HCT116 (cell line): ENCODE data around the gene ATXN7L1. TPM values are rescaled to one million over a fixed set of nuclear protein-coding genes. Genes with fewer than 3 reads are reported as not detected.

Experiments used
- ATAC-seq: fragments of 200-7000 bp; cut with Tn5 transposase; 2 replicates; pipeline ENCODE4 v1.9.1; 2020; ENCODE audit warnings: mild to moderate bottlenecking, moderate library complexity
- BruUV-seq: library from RNA; stranded (reverse); fragments of 400-500 nt; replicated peaks from 2 replicates; lab custom pipeline; 2021; lab: Mats Ljungman, UMichigan
- CTCF ChIA-PET: fragments of 300-600 bp; sonication (Branson Sonifier 250); formaldehyde crosslinking; loops from one replicate; lab custom pipeline; 2021; ENCODE audit warnings: antibody characterized with exemption; lab: Charles Lee
- POLR2A ChIA-PET: fragments of 300-600, 350-600 bp; sonication (Branson Sonifier 250); formaldehyde crosslinking; loops from one replicate; lab custom pipeline; 2021; ENCODE audit warnings: antibody characterized with exemption; lab: Charles Lee
- RAD21 ChIA-PET, 2 experiments: fragments of 300-600 bp; sonication (Branson Sonifier 250); formaldehyde crosslinking; loops; one replicate each; lab custom pipeline; 2023; ENCODE audit warnings: low total read pairs in 2 of 2; ENCODE audit not compliant: uncharacterized antibody in 2 of 2, unreplicated experiment in 2 of 2, low non-redundant PET in 1 of 2; lab: Charles Lee
- DNase-seq: peaks from one replicate; pipeline ENCODE4 v3.0.0-alpha.2; 2010; ENCODE audit warnings: low read depth, low spot score
- H2AFZ ChIP-seq: fragments of 200-600 bp; shearing (Covaris generic), sonication (generic); 2 replicates; pipeline ENCODE4 v1.6.1; 2017; ENCODE audit warnings: low read depth, mixed run types, mixed read lengths, antibody characterized with exemption, low read length; ENCODE audit not compliant: poor library complexity, severe bottlenecking
- H3K27ac ChIP-seq: 2 replicates; pipeline ENCODE4 v1.5.1; 2012; ENCODE audit warnings: low read depth, low read length
- H3K27me3 ChIP-seq: fragments of 200-600 bp; sonication (generic); 2 replicates; pipeline ENCODE4 v1.6.1; 2016; ENCODE audit warnings: mixed run types, low read length, mixed read lengths; ENCODE audit not compliant: insufficient read depth
- H3K36me3 ChIP-seq, 2 experiments: fragments of 200-500 bp in 1 of 2; fragments of 200-600 bp in 1 of 2; sonication (Bioruptor generic) in 1 of 2; sonication (generic) in 1 of 2; 2 replicates each; pipeline versions ENCODE4 v1.5.1 to v1.6.1; 2014 to 2016; ENCODE audit warnings: low read length in 2 of 2, inconsistent platforms in 1 of 2, mixed read lengths in 1 of 2, mixed run types in 1 of 2; ENCODE audit not compliant: insufficient read depth in 2 of 2, control insufficient read depth in 1 of 2
- H3K4me1 ChIP-seq, 2 experiments: fragments of 200-600 bp in 1 of 2; sonication (generic) in 1 of 2; 2 replicates each; pipeline versions ENCODE4 v1.5.1 to v1.6.1; 2012 to 2017; ENCODE audit warnings: low read length in 2 of 2, inconsistent platforms in 1 of 2, mild to moderate bottlenecking in 1 of 2, mixed read lengths in 1 of 2, mixed run types in 1 of 2, moderate library complexity in 1 of 2; ENCODE audit not compliant: insufficient read depth in 2 of 2, control insufficient read depth in 1 of 2
- H3K4me2 ChIP-seq: fragments of 200-600 bp; sonication (generic); 2 replicates; pipeline ENCODE4 v1.6.1; 2017; ENCODE audit warnings: mixed run types, low read length, mixed read lengths
- H3K4me3 ChIP-seq, 2 experiments: fragments of 200-600 bp in 1 of 2; sonication (generic) in 1 of 2; replicated peaks in 1 of 2; 2 replicates each; pipeline ENCODE4 v1.5.1; 2011 to 2016; ENCODE audit warnings: low read length in 2 of 2, control low read depth in 1 of 2, low read depth in 1 of 2, mild to moderate bottlenecking in 1 of 2, mixed read lengths in 1 of 2, mixed run types in 1 of 2
- H3K79me2 ChIP-seq: fragments of 200-600 bp; sonication (generic); 2 replicates; pipeline ENCODE4 v1.6.1; 2017; ENCODE audit warnings: mild to moderate bottlenecking, mixed run types, low read length, moderate library complexity, mixed read lengths; ENCODE audit not compliant: insufficient read depth
- H3K9ac ChIP-seq: fragments of 200-600 bp; sonication (generic); 2 replicates; pipeline ENCODE4 v1.6.1; 2016; ENCODE audit warnings: low read length, mixed read lengths
- H3K9me2 ChIP-seq: fragments of 200-600 bp; sonication (generic), shearing (Covaris generic); 2 replicates; pipeline ENCODE4 v1.6.1; 2017; ENCODE audit warnings: mixed run types, mild to moderate bottlenecking, moderate library complexity; ENCODE audit not compliant: insufficient read depth
- H3K9me3 ChIP-seq, 2 experiments: fragments of 200-500 bp in 1 of 2; fragments of 200-600 bp in 1 of 2; sonication (Bioruptor generic) in 1 of 2; sonication (generic) in 1 of 2; 2 replicates each; pipeline ENCODE4 v1.6.1; 2014 to 2017; ENCODE audit warnings: low read length in 2 of 2, mixed read lengths in 2 of 2, inconsistent platforms in 1 of 2, low read depth in 1 of 2, mild to moderate bottlenecking in 1 of 2, mixed run types in 1 of 2, moderate library complexity in 1 of 2; ENCODE audit not compliant: control insufficient read depth in 1 of 2, insufficient read depth in 1 of 2
- H4K20me1 ChIP-seq: fragments of 200-600 bp; sonication (generic), shearing (Covaris generic); 2 replicates; pipeline ENCODE4 v1.6.1; 2017; ENCODE audit warnings: mixed run types, mild to moderate bottlenecking, moderate library complexity; ENCODE audit not compliant: insufficient read depth
- CBX3 ChIP-seq: IDR thresholded peaks from 2 replicates; pipeline ENCODE4 v1.6.1; 2012; ENCODE audit warnings: low read depth
- CEBPB ChIP-seq: IDR thresholded peaks from 2 replicates; pipeline ENCODE4 v1.6.1; 2012; ENCODE audit warnings: low read depth
- EGR1 ChIP-seq: IDR thresholded peaks from 2 replicates; pipeline ENCODE4 v1.6.1; 2012; ENCODE audit warnings: low read depth
- EZH2 ChIP-seq: fragments of 200-600 bp; sonication (generic); IDR thresholded peaks from 2 replicates; pipeline ENCODE4 v1.6.1; 2017; ENCODE audit warnings: antibody characterized with exemption, mixed run types
- EZH2phosphoT487 ChIP-seq: fragments of 200-600 bp; IDR thresholded peaks from 2 replicates; pipeline ENCODE4 v1.6.1; 2018; ENCODE audit warnings: antibody characterized with exemption, borderline replicate concordance
- FOSL1 ChIP-seq: IDR thresholded peaks from 2 replicates; pipeline ENCODE4 v1.6.1; 2012; ENCODE audit warnings: low read depth
- JUND ChIP-seq: IDR thresholded peaks from 2 replicates; pipeline ENCODE4 v1.6.1; 2012
- POLR2A ChIP-seq: IDR thresholded peaks from 2 replicates; pipeline ENCODE4 v1.7.0; 2011; ENCODE audit warnings: borderline replicate concordance; ENCODE audit not compliant: insufficient read depth, insufficient read length; ENCODE audit errors: extremely low read depth
- RAD21 ChIP-seq: IDR thresholded peaks from 2 replicates; pipeline ENCODE4 v1.6.1; 2012; ENCODE audit warnings: low read depth, mild to moderate bottlenecking
- SIN3A ChIP-seq: IDR thresholded peaks from 2 replicates; pipeline ENCODE4 v1.6.1; 2012; ENCODE audit warnings: low read depth
- SP1 ChIP-seq: IDR thresholded peaks from 2 replicates; pipeline ENCODE4 v1.6.1; 2012; ENCODE audit warnings: low read depth
- TCF7L2 ChIP-seq: IDR thresholded peaks from 2 replicates; pipeline ENCODE4 v1.7.0; 2011; ENCODE audit warnings: borderline replicate concordance, inconsistent platforms; ENCODE audit not compliant: insufficient read depth, insufficient read length; ENCODE audit errors: extremely low read depth
- YY1 ChIP-seq: IDR thresholded peaks from 2 replicates; pipeline ENCODE4 v1.6.1; 2011; ENCODE audit warnings: low read length, low read depth, moderate library complexity, mild to moderate bottlenecking; ENCODE audit not compliant: insufficient replicate concordance; ENCODE audit errors: extremely low read depth
- ZFX ChIP-seq: fragments of 450-650 bp; IDR thresholded peaks from 2 replicates; pipeline ENCODE4 v1.6.1; 2017
- ZNF274 ChIP-seq: fragments of 200-500 bp; sonication (Bioruptor generic); IDR thresholded peaks from 2 replicates; pipeline ENCODE4 v1.6.1; 2014; ENCODE audit warnings: mild to moderate bottlenecking, low read depth, low read length, inconsistent platforms
- intact Hi-C: fragments of 100-400 bp; cut with micrococcal nuclease; formaldehyde crosslinking; loops from 2 replicates; pipeline ENCODE4 v1.10.0; 2022
- total RNA-seq: library from RNA; stranded (reverse); gene quantifications from one replicate; pipeline ENCODE4 v1.2.1, GENCODE V29; 2021; ENCODE audit not compliant: unreplicated experiment
- TF ChIP-seq, protein P1 (sequence below): IDR thresholded peaks from 2 replicates; pipeline ENCODE4 v1.6.1; 2012
- TF ChIP-seq, protein P2 (sequence below): IDR thresholded peaks from 2 replicates; pipeline ENCODE4 v1.6.1; 2011; ENCODE audit warnings: mild to moderate bottlenecking, low read length, moderate library complexity; ENCODE audit not compliant: insufficient replicate concordance; ENCODE audit errors: extremely low read depth
- TF ChIP-seq, protein P3 (sequence below), 3 experiments: fragments of 200-600 bp in 1 of 3; sonication (generic) in 1 of 3; IDR thresholded peaks in 2 of 3; conservative IDR thresholded peaks in 1 of 3; 2 replicates each; pipeline ENCODE4 v1.5.1; 2012 to 2017; ENCODE audit warnings: low read depth in 2 of 3, low read length in 2 of 3, antibody characterized with exemption in 1 of 3, borderline replicate concordance in 1 of 3, control low read depth in 1 of 3, mild to moderate bottlenecking in 1 of 3, mixed read lengths in 1 of 3, mixed run types in 1 of 3, moderate library complexity in 1 of 3; ENCODE audit not compliant: insufficient read depth in 1 of 3
- TF ChIP-seq, protein P4 (sequence below): IDR thresholded peaks from 2 replicates; pipeline ENCODE4 v1.6.1; 2012; ENCODE audit warnings: low read depth

Gene ATXN7L1
- total RNA-seq, 1 experiment from 2014 or later = 11.5 TPM

DNA sequence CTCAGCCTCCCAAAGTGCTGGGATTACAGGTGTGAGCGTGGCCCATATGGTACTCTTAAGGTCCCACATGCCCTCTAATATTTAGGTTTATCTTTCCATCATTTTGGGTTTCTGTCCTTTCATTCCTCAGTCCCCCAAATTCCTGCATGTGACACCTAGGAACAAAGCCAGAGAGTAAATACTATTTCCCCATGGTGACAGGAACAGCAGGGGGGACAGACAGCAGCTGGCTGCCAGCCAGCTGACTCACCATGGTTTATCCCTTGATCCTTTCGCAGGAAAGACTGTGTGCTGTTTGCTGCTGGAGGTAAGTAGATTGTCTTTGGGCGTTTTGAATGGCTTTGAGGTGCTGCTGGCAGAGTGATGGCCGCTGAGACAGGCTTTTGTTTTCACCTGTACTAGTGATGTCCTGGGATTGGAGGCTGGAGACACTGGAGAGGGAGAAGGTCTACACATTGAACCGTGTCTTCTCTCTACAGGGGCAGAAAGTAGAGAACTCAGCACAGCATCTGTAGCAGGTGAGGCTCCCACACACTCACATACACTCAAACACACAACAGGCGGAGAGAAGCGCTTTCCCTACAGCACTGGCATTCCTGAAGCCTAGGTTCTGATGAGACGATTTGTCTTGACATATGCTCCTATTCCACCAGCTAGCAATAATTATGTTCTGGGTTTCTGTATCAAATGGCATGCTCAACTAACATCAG, 211.4 kb downstream of the ATXN7L1 start:
- intact Hi-C loops = no loop called here
- no peaks in the 10 kb centered on the region for H4K20me1 ChIP-seq
- DNase-seq = peak; percentile 79
- CTCF ChIA-PET = interaction anchor here (1.6 kb wide), 1 partner anchor 8 kb away, joined by 3 read pairs; no protein-coding TSS in a partner anchor
- H3K4me2 ChIP-seq = peak overlapping the region; percentile 42
- H3K79me2 ChIP-seq = no peaks in the 10 kb centered on the region
- peaks cover 12 to 17% of the 10 kb centered on the region in 2 experiments for H3K4me1 ChIP-seq
- no peak overlapping the region for H3K27ac ChIP-seq
- ATAC-seq = peak; percentile 89
- no peaks in the 10 kb centered on the region for H3K27me3 ChIP-seq
- no peak overlapping the region for H3K9ac ChIP-seq
- RAD21 ChIA-PET = interaction anchor here in 1 of 2 experiments (0.5 kb wide), 1 partner anchor 83 kb away, joined by 3 read pairs; no protein-coding TSS in a partner anchor
- POLR2A ChIA-PET = no interaction called here
- BruUV-seq = no TSS peak
- H2AFZ ChIP-seq = no peak overlapping the region
- H3K9me2 ChIP-seq = no peaks in the 10 kb centered on the region
- H3K9me3 ChIP-seq = no peaks in the 10 kb centered on the region
- H3K36me3 ChIP-seq = no peaks in the 10 kb centered on the region; a peak in 1 of 4 replicates
- H3K4me3 ChIP-seq = no peak overlapping the region
- TF ChIP-seq YY1 = peak; percentile 59
- TF ChIP-seq CEBPB = no peak; the same call in 1 of the 2 replicates
- peak; percentile 72 for TF ChIP-seq JUND
- TF ChIP-seq ZFX = no peak
- TF ChIP-seq EGR1 = no peak
- TF ChIP-seq, protein P1, sequence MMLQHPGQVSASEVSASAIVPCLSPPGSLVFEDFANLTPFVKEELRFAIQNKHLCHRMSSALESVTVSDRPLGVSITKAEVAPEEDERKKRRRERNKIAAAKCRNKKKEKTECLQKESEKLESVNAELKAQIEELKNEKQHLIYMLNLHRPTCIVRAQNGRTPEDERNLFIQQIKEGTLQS = no peak
- TF ChIP-seq, protein P2, sequence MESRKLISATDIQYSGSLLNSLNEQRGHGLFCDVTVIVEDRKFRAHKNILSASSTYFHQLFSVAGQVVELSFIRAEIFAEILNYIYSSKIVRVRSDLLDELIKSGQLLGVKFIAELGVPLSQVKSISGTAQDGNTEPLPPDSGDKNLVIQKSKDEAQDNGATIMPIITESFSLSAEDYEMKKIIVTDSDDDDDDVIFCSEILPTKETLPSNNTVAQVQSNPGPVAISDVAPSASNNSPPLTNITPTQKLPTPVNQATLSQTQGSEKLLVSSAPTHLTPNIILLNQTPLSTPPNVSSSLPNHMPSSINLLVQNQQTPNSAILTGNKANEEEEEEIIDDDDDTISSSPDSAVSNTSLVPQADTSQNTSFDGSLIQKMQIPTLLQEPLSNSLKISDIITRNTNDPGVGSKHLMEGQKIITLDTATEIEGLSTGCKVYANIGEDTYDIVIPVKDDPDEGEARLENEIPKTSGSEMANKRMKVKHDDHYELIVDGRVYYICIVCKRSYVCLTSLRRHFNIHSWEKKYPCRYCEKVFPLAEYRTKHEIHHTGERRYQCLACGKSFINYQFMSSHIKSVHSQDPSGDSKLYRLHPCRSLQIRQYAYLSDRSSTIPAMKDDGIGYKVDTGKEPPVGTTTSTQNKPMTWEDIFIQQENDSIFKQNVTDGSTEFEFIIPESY = no peak
- peak; percentile 35; the same call in 1 of the 2 replicates for TF ChIP-seq SP1
- TF ChIP-seq SIN3A = no peak
- no peak for TF ChIP-seq POLR2A
- TF ChIP-seq ZNF274 = no peak
- TF ChIP-seq, protein P3, sequence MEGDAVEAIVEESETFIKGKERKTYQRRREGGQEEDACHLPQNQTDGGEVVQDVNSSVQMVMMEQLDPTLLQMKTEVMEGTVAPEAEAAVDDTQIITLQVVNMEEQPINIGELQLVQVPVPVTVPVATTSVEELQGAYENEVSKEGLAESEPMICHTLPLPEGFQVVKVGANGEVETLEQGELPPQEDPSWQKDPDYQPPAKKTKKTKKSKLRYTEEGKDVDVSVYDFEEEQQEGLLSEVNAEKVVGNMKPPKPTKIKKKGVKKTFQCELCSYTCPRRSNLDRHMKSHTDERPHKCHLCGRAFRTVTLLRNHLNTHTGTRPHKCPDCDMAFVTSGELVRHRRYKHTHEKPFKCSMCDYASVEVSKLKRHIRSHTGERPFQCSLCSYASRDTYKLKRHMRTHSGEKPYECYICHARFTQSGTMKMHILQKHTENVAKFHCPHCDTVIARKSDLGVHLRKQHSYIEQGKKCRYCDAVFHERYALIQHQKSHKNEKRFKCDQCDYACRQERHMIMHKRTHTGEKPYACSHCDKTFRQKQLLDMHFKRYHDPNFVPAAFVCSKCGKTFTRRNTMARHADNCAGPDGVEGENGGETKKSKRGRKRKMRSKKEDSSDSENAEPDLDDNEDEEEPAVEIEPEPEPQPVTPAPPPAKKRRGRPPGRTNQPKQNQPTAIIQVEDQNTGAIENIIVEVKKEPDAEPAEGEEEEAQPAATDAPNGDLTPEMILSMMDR (IDR thresholded peaks at IDR 0.05 in 2 of 3, conservative IDR thresholded peaks at IDR 0.05 in 1 of 3; ENCODE audit: borderline replicate concordance in 1 of 3, insufficient read depth in 1 of 3, low read depth in 2 of 3, low read length in 2 of 3) = no peak
- TF ChIP-seq FOSL1 = peak; percentile 77
- TF ChIP-seq RAD21 = no peak
- TF ChIP-seq TCF7L2 = peak; percentile 83
- no peak for TF ChIP-seq EZH2phosphoT487
- peak; percentile 71 for TF ChIP-seq CBX3
- TF ChIP-seq, protein P4, sequence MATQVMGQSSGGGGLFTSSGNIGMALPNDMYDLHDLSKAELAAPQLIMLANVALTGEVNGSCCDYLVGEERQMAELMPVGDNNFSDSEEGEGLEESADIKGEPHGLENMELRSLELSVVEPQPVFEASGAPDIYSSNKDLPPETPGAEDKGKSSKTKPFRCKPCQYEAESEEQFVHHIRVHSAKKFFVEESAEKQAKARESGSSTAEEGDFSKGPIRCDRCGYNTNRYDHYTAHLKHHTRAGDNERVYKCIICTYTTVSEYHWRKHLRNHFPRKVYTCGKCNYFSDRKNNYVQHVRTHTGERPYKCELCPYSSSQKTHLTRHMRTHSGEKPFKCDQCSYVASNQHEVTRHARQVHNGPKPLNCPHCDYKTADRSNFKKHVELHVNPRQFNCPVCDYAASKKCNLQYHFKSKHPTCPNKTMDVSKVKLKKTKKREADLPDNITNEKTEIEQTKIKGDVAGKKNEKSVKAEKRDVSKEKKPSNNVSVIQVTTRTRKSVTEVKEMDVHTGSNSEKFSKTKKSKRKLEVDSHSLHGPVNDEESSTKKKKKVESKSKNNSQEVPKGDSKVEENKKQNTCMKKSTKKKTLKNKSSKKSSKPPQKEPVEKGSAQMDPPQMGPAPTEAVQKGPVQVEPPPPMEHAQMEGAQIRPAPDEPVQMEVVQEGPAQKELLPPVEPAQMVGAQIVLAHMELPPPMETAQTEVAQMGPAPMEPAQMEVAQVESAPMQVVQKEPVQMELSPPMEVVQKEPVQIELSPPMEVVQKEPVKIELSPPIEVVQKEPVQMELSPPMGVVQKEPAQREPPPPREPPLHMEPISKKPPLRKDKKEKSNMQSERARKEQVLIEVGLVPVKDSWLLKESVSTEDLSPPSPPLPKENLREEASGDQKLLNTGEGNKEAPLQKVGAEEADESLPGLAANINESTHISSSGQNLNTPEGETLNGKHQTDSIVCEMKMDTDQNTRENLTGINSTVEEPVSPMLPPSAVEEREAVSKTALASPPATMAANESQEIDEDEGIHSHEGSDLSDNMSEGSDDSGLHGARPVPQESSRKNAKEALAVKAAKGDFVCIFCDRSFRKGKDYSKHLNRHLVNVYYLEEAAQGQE = no peak
- TF ChIP-seq EZH2 = no peak
